Stomach (tissue), 9 donors: ENCODE results near the gene NAV2. TPM values are rescaled to one million over a fixed set of nuclear protein-coding genes. Genes with fewer than 3 reads are reported as not detected.
A peak's percentile ranks its signal among the peaks of the same experiment; 100 is the strongest.

ENCODE experiments used
- DNase-seq, 2 donors: peaks; one replicate each; pipeline versions ENCODE4 v3.0.0 to v3.0.0-alpha.2; 2013 to 2019
- H3K27ac ChIP-seq, 5 donors: fragments of 200-600 bp in 4 of 5; sonication (generic) in 4 of 5; one replicate each; pipeline ENCODE4 v1.5.1; 2013 to 2019; ENCODE audit warnings: mild to moderate bottlenecking in 1 of 5, moderate library complexity in 1 of 5
- H3K27me3 ChIP-seq, 3 donors: fragments of 200-600 bp; sonication (generic); one replicate each; pipeline ENCODE4 v1.5.1; 2017 to 2019; ENCODE audit warnings: mixed run types in 1 of 3
- H3K36me3 ChIP-seq, 4 donors: fragments of 200-600 bp; sonication (generic); 1 replicate in 3 of 4; 2 replicates in 1 of 4; pipeline ENCODE4 v1.5.1; 2016 to 2019
- H3K4me1 ChIP-seq, 4 donors: fragments of 200-600 bp; sonication (generic); one replicate each; pipeline ENCODE4 v1.5.1; 2016 to 2019
- H3K4me3 ChIP-seq, 4 donors: fragments of 200-600 bp; sonication (generic) in 3 of 4; one replicate each; pipeline ENCODE4 v1.5.1; 2016 to 2019; ENCODE audit warnings: mild to moderate bottlenecking in 1 of 4
- H3K9me3 ChIP-seq, 4 donors: fragments of 200-600 bp; sonication (generic); one replicate each; pipeline ENCODE4 v1.5.1; 2016 to 2019
- CTCF ChIP-seq, 7 experiments: fragments of 450-650 bp in 4 of 7; fragments of 200-600 bp in 3 of 7; sonication (generic) in 3 of 7; IDR thresholded peaks; one replicate each; pipeline ENCODE4 v1.5.1; 2016 to 2019; ENCODE audit warnings: antibody characterized with exemption in 7 of 7, control low read depth in 2 of 7, mild to moderate bottlenecking in 1 of 7
- EP300 ChIP-seq: sonication (generic); formaldehyde crosslinking; IDR thresholded peaks from one replicate; pipeline ENCODE4 v1.6.1; 2017; ENCODE audit warnings: antibody characterized with exemption
- POLR2A ChIP-seq, 4 donors: fragments of 450-650 bp; IDR thresholded peaks; one replicate each; pipeline ENCODE4 v1.6.1; 2016; ENCODE audit warnings: antibody characterized with exemption in 4 of 4, control low read depth in 2 of 4, mild to moderate bottlenecking in 1 of 4, moderate library complexity in 1 of 4
- POLR2AphosphoS5 ChIP-seq, 3 donors: sonication (generic); formaldehyde crosslinking; IDR thresholded peaks; one replicate each; pipeline ENCODE4 v1.6.1; 2016; ENCODE audit warnings: antibody characterized with exemption in 3 of 3
- WGBS, 5 donors: extraction: QIAGEN DNeasy Blood & Tissue Kit in 3 of 5; methylation state at CpG; one replicate each; pipeline versions ENCODE4 v1.1.5 to v1.1.7; 2013 to 2018; 5-methylcytosine and 5-hydroxymethylcytosine counted together
- intact Hi-C: fragments of 100-400 bp; cut with DNase I; formaldehyde crosslinking; loops from one replicate; pipeline ENCODE4 v1.15.1; 2023; ENCODE audit warnings: low total_unique reads
- polyA plus RNA-seq, 3 donors: library from polyadenylated mRNA; stranded (reverse); fragments of 200-250 nt; gene quantifications; one replicate each; pipeline ENCODE4 v1.2.3, GENCODE V29; 2013
- total RNA-seq, 5 donors: library from RNA; depleted of rRNA; stranded (reverse); fragments of >200 nt; gene quantifications; one replicate each; pipeline versions ENCODE4 v1.1.0 to v1.2.3, GENCODE V29; 2014 to 2016
- donor health status: healthy with polysubstance abuse.
- donor health status: Bipolar disorder and iron deficiency.
- donor health status: healthy.

The NAV2 gene
- total and polyA plus RNA-seq, 8 donors, result 1.8 to 92.4 (median 7.9) TPM

GRCh38 chr11:19812096-19812495, 99.5 kb downstream of the NAV2 start:
- Histone ChIP-seq H3K27ac (no peak overlapping the region), H3K4me1 (peaks cover 0 to 67% (median 42%) of the 10 kb centered on the region in 4 donors), H3K36me3 (no peaks in the 10 kb centered on the region), H3K9me3 (no peaks in the 10 kb centered on the region), H3K4me3 (no peak overlapping the region), H3K27me3 (no peaks in the 10 kb centered on the region)
- intact Hi-C loops, result no loop called here
- TF ChIP-seq EP300 (no peak), POLR2AphosphoS5 (IDR thresholded peaks at IDR 0.05) (no peak), POLR2A (IDR thresholded peaks at IDR 0.05) (no peak), CTCF (IDR thresholded peaks at IDR 0.05) (no peak)
- 80 to 100% (median 94%) methylated on average over 1 of the region's 1 CpG for WGBS, 5 donors
- DNase-seq, result no peak

- no peaks in the 10 kb centered on the region for H3K9me3 ChIP-seq
- peaks cover 0 to 66% (median 39%) of the 10 kb centered on the region in 4 donors for H3K4me1 ChIP-seq
- H3K27me3 ChIP-seq, result no peaks in the 10 kb centered on the region
- intact Hi-C loops, result no loop called here
- no peak overlapping the region for H3K27ac ChIP-seq
- no peaks in the 10 kb centered on the region for H3K36me3 ChIP-seq
- WGBS, 5 donors, result 60 to 89% (median 73%) methylated on average over 4 of the region's 4 CpGs
- no peak for DNase-seq
- no peak overlapping the region for H3K4me3 ChIP-seq
- TF ChIP-seq POLR2AphosphoS5 (IDR thresholded peaks at IDR 0.05), result no peak
- no peak for TF ChIP-seq POLR2A (IDR thresholded peaks at IDR 0.05)
- no peak for TF ChIP-seq CTCF (IDR thresholded peaks at IDR 0.05)
- no peak for TF ChIP-seq EP300
Observed at GRCh38 chr11:19812710-19813109, 100.1 kb downstream of the NAV2 start.

GRCh38 chr11:19813158-19813879, 100.7 kb downstream of the NAV2 start:
- Histone ChIP-seq H3K27me3 (no peaks in the 10 kb centered on the region), H3K36me3 (no peaks in the 10 kb centered on the region), H3K4me1 (peaks cover 0 to 60% (median 36%) of the 10 kb centered on the region in 4 donors), H3K4me3 (no peak overlapping the region), H3K27ac (peak overlapping the region in 1 of 5 donors; percentile 14), H3K9me3 (no peaks in the 10 kb centered on the region)
- TF ChIP-seq EP300 (no peak), POLR2AphosphoS5 (IDR thresholded peaks at IDR 0.05) (no peak), CTCF (IDR thresholded peaks at IDR 0.05) (no peak), POLR2A (IDR thresholded peaks at IDR 0.05) (no peak)
- intact Hi-C loops, result no loop called here
- no peak for DNase-seq
- 80 to 93% (median 85%) methylated on average over 9 to 13 of the region's 13 CpGs for WGBS, 5 donors

GRCh38 chr11:19814421-19814820, 101.8 kb downstream of the NAV2 start:
- H3K27ac ChIP-seq, result peak overlapping the region in 1 of 5 donors; percentile 0
- peaks cover 0 to 63% (median 42%) of the 10 kb centered on the region in 4 donors for H3K4me1 ChIP-seq
- no peaks in the 10 kb centered on the region for H3K36me3 ChIP-seq
- TF ChIP-seq EP300 (no peak), POLR2AphosphoS5 (IDR thresholded peaks at IDR 0.05) (no peak), CTCF (IDR thresholded peaks at IDR 0.05) (peak in 1 of 7 experiments; percentile 15), POLR2A (IDR thresholded peaks at IDR 0.05) (no peak)
- 89 to 97% (median 95%) methylated on average over 2 of the region's 2 CpGs for WGBS, 5 donors
- intact Hi-C loops, result no loop called here
- no peak overlapping the region for H3K4me3 ChIP-seq
- H3K27me3 ChIP-seq, result no peaks in the 10 kb centered on the region
- no peaks in the 10 kb centered on the region for H3K9me3 ChIP-seq
- no peak for DNase-seq
